ENCODE data around the gene ADCY2.
"Not testable (repeated sequence)": the region's sequence is repeated elsewhere in the genome, so short reads cannot be mapped to it uniquely, and the experiment has no call there.

Gene ADCY2

DNA sequence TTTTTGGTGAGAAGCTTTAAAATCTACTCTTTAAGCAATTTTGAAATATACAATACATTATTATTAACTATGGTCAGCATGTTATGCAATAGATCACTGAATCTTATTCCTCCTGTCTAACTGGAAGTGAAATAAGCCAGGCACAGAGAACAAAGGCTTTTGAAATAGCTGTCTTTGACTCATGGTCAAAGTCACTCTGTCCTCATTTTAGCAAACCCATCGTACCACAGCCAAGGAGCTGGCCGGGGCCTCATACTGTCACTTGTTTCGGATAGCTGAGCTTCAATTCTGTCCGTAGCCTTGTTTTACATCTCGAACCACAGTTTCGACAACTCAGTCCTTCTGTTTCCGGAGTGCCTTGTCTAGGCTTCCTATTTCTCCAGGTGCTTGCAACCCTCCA lies 19.2 kb downstream of the ADCY2 start:
- DNase-seq, result no peak
- no peak for TF ChIP-seq POLR2A (IDR thresholded peaks at IDR 0.05; ENCODE audit: low read length)

DNA sequence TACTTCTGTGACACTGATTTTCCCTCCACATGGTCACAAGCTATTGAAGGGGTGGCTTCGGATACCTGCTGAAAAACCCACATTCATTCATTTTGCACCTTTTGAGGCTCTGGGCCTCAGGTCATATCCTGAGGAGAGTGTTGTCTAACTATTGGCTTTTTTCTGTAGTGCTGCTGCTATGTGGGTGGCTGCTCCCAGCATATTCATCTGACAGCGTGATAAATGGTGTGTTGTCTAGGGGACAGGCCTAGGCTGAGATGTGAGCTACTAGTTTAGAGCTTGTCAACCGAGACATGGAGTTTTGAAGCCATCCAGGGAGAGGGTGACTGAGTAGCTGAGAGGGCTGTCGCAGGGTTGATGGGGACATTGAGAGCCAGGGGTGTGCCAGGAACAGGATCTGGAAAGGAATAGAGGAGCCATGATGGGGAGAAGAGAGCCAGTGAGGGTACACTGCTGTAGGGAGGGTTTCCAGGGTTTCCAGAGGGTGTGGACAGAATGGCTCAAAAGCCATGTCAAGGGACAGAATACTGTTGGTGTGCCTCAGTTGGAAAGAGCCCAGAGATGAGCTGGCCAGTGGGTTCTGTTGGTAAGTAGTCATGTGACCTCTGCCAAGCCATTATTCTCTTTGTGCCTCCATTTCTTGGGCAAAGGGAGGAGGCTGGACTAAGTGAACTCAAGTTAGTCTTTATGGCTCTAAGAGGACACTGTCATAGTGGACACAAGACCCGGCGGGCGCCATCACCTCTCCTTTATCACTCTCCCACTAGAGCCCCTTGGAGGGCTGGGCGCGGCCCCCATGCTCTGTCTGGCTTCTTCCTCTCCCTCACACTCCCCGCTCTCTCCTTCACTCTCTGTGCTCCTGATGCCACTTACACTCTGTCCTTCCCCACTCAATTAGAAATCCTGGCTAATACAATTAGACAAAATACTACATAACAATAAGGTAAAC lies 19.9 kb downstream of the ADCY2 start:
- no peak for TF ChIP-seq POLR2A (IDR thresholded peaks at IDR 0.05; ENCODE audit: low read length)
- no peak for TF ChIP-seq GATA1 (IDR thresholded peaks at IDR 0.05; ENCODE audit: low read depth, low read length)

DNA sequence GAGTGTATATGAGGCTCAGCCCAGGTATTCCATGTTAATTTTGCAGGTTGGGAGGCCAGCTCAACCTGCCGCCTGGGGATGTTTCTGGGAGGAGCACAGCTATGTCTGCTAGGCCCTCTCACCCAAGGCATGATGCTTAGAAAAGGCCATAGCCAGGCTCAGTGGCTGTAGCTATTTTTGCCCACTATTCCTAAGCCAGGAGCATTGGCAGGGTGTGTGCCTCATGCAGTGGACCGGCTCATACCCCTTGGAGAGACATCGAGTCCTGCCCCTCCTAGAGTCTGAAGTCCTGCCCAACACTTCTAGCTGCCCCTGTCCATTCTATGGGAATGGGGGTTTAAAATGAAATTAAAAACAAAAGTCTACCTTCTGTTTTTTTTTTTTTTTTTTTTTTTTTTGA lies 22.3 kb downstream of the ADCY2 start:
- no peak for DNase-seq
- TF ChIP-seq POLR2A (IDR thresholded peaks at IDR 0.05; ENCODE audit: low read length), result no peak
- no peak for TF ChIP-seq GATA1 (IDR thresholded peaks at IDR 0.05; ENCODE audit: low read depth, low read length)

More for the DNA sequence above, 19.9 kb downstream of the ADCY2 start:
- no peak for DNase-seq

DNA sequence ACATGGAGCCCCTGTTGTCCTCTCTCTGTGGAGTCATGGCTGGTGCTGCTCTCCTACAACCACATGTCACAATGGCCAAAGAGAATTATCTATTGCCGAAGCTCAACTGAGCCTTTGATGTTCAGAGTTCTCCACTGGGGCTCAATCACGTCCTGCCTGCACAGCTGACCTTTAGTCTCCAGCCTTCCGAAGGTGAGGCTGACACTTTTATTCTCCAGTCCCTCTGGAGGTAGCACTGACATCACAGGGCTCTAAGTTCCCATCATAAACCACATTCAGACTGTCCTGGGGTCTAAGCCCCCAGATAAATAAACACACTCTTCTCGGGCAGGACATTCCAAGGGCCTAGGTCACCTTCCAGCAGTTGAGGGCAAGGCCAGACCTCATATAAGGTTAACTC lies 23.4 kb downstream of the ADCY2 start:
- no peak for DNase-seq
- TF ChIP-seq POLR2A (IDR thresholded peaks at IDR 0.05; ENCODE audit: low read length) (no peak), GATA1 (IDR thresholded peaks at IDR 0.05; ENCODE audit: low read depth, low read length) (no peak)

DNA sequence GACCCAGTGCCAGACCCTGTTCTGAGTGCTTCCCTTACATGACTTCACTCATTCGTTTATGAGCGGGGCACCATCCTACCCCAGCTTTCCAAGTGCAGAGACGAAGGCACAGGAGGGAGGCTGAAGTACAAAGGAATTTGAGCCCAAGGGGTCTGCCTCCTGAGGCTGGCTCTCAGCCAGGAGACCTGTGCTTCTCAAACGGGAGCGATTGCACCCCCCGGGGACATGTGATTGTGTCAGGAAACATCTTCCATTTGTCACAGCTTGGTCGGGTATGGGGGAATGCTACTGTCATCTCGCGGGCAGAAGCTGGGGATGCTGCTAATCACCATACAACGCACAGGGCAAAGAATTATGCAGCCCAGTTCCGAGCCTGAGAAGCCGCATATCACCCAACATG lies 23.9 kb downstream of the ADCY2 start:
- DNase-seq, result no peak

DNA sequence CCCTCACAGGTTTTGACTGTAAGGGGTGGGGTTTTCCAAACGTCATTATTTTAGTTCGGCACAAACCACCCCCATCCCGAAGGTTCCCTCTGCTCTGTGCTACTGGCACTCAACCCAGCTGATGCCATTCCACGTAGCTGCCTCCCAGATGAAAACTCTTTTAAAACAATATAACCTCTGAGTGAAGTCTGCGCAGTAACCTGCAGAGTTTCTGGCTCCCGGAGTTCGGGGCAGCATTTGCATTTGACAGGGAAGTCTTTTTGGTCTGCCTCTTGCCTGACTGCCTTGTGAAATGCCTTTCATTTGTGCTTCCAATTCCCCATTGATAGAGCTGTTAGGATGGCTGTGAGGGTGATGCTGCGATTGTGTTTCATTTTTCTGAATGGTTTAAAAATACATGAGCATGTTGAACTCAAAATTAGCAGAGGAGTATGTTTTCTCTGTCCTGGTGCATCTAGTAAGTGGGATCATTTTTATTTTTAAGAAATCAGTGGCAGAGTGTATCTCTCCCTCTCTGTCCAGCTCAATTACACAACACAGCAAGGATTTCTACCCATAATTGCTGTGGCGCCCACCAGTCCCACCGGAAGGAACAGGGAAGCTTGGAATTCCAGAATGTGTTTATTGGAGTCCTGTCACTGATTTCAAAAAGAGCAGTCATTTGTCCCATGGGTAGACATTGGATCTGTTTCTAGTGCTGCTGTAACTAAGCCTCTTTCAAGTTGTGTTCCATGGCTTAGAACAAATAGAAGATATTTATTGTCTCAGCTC lies 24.8 kb downstream of the ADCY2 start:
- no peak for DNase-seq
- TF ChIP-seq POLR2A (IDR thresholded peaks at IDR 0.05; ENCODE audit: low read length) (no peak), GATA1 (IDR thresholded peaks at IDR 0.05; ENCODE audit: low read depth, low read length) (no peak)

More for the DNA sequence above, 23.9 kb downstream of the ADCY2 start:
- TF ChIP-seq GATA1 (IDR thresholded peaks at IDR 0.05; ENCODE audit: low read depth, low read length) (no peak), POLR2A (IDR thresholded peaks at IDR 0.05; ENCODE audit: low read length) (no peak)

DNA sequence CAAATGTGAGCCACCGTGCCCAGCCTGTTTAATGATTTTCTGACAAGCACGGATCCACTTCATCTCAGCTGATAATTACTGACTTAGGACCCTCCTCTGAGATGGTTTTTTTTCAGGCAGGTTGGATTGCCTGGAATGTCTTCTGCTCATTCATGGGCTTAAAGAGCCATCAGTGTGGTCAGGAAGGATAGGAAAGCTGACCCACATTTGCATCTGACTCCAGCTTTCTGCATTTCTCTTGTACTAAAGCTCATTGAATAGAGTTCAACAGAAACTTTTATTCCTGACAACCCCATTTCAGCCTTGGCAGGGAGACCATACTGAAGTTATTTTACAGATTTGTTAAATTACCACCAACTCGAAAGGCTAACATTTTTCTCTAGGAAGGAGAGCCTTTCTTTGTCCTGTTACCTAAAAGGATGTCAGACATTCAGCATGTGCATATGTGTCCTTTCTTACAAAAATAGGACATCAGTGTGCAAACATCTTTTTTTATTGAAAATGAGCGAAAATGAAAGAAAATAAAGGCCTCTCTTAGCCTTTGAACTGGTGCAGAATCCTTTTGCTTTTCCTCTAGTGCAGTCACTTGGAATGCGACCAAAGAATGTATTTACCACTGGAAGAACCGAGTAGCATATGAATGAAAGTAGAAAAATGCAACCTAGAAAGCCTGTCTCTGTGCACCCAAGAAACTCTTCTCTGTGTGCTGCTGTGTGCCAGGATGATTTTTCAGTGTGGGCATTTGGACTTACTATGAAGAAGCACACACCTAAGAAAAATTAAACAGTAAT lies 26.6 kb downstream of the ADCY2 start:
- DNase-seq, result no peak
- no peak for TF ChIP-seq GATA1 (IDR thresholded peaks at IDR 0.05; ENCODE audit: low read depth, low read length)

DNA sequence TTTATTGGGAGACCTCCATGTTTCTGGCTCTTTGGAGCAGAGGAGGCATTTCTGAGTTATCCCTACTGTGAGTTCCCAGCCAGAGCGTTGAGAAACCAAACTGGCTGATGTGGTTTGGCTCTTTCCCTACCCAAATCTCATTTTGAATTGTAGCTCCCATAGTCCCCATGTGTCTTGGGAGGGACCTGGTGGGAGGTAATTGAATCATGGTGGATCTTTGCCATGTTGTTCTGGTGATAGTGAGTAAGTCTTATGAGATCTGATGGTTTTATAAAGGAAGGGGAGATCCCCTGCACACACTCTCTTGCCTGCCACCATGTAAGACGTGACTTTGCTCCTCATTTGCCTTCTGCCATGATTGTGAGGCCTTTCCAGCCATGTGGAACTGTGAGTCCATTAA lies 27.3 kb downstream of the ADCY2 start:
- DNase-seq, result not testable (repeated sequence)

DNA sequence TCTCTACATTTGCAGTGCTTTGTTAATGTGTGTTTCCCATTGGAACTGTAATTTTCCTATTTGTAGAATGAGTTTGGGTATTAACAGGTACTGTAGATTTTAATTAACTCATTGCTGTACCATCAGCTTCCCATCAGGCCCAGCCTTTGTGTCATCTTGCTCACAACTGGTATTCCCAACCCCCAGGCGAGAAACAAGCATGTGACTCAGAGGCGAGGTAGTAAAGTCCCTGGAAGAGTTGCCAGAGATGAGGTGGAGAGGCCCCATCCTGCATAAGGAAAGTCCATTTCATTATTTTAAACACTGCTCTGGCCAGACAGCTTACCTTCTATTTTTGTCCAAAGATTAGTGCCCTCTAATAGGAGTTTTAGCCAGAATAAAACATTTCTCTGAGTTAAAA lies 29.9 kb downstream of the ADCY2 start:
- no peak for DNase-seq
- TF ChIP-seq GATA1 (IDR thresholded peaks at IDR 0.05; ENCODE audit: low read depth, low read length), result no peak
- TF ChIP-seq POLR2A (IDR thresholded peaks at IDR 0.05; ENCODE audit: low read length), result no peak

DNA sequence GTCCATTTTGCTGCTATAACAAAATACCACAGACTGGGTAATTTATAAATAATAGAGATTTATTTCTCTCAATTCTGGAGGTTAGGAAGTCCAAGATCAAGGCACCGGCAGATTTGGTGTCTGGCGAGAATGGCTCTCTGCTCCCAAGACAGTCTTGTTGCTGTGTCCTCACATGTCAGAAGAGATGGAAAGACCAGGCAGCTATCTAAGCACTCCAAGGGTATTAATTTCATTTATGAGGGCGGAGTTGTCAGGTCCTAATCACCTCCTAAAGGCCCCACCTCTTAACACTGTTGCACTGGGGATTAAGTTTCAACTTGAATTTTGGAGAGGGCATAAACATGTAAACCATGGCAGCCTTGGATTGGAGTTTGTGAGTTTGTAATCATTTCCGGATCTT lies 30.3 kb downstream of the ADCY2 start:
- DNase-seq, result no peak
- no peak for TF ChIP-seq GATA1 (IDR thresholded peaks at IDR 0.05; ENCODE audit: low read depth, low read length)
- no peak for TF ChIP-seq POLR2A (IDR thresholded peaks at IDR 0.05; ENCODE audit: low read length)

DNA sequence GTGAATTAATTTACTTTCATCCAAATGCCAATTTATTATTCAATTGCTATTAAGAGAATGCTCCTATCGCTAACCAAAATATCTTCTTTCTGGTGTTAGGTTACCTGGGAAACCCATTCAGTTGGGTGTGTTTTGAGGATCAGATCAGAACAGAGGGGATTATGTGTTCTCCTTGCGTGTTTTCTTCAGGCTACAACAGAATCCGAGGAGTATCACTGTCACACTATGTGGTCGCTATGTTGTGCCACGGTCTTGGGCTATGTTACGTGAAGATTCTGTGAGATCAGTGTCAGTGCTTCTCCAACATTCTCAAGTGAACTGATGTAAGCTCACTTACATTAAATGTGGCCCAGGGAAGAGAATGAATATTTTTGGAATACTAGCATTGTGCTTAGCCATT lies 39.0 kb downstream of the ADCY2 start:
- DNase-seq, result no peak
- TF ChIP-seq GATA1 (IDR thresholded peaks at IDR 0.05; ENCODE audit: low read depth, low read length), result no peak
- no peak for TF ChIP-seq POLR2A (IDR thresholded peaks at IDR 0.05; ENCODE audit: low read length)

DNA sequence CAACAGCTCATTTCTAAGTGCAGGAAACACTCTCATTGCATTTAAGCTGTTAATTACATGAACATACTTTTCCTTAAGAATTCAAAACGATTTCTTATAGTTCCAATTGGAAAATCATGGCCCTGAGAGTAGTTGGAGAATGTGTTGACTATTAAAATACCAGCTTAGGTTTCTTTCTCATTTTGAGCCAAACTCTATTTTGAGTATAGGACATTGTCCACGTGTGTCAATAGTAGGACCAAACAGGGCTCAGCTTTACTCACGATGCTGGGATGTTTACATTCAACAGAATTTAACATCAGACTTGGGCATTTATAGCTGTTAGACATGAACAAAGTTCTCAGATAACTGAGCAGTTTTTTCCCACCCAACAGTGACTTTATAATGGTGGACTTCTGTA lies 39.6 kb downstream of the ADCY2 start:
- TF ChIP-seq GATA1 (IDR thresholded peaks at IDR 0.05; ENCODE audit: low read depth, low read length) (no peak), POLR2A (IDR thresholded peaks at IDR 0.05; ENCODE audit: low read length) (no peak)
- no peak for DNase-seq

DNA sequence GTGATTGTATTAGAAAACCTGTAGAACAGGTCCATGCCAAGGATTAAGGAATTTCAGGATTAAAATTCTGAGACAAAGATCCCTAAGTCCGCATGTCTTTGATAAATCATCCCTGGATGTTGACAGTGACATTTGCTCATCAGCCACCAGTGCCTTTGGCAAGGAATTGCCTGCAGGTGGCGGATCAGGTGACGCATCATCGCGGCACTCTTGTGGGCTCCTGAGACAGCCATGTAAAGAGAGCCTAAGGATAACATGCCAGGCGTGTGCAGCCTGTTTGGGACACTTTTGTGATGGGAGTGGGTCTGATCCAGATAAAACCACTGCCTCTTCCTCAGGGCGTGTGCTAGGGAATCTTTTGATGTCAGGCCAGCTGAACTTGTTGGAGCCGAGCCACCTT lies 40.6 kb downstream of the ADCY2 start:
- TF ChIP-seq POLR2A (IDR thresholded peaks at IDR 0.05; ENCODE audit: low read length) (no peak), GATA1 (IDR thresholded peaks at IDR 0.05; ENCODE audit: low read depth, low read length) (no peak)
- DNase-seq, result no peak

DNA sequence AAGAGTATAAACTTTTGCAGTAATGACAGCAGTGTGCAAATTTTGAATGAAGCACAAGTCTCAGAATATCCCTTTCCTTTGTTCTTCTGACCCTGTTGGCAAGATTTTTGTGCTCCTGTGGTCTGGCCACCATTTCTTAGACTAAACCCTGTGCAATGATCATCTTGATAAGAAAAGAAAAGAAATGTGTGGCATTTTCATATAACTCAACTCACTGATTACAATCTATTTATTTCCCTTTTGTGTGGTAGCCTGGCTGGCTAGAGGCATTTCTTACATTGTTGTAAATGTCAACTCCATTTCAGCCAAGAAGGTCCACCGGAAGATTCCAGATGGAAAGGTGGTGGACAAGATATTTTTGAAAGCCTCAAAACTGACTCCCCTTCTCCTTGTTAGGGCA lies 41.9 kb downstream of the ADCY2 start:
- DNase-seq, result no peak
- TF ChIP-seq POLR2A (IDR thresholded peaks at IDR 0.05; ENCODE audit: low read length) (no peak), GATA1 (IDR thresholded peaks at IDR 0.05; ENCODE audit: low read depth, low read length) (no peak)
